IMR-90 (cell line): ENCODE data around the gene OR4D6. TPM values are rescaled to one million over a fixed set of nuclear protein-coding genes. Genes with fewer than 3 reads are reported as not detected.

Experiments
- ATAC-seq: fragments of 200-7000 bp; cut with Tn5 transposase; 2 replicates; pipeline ENCODE4 v1.9.1; 2020; ENCODE audit warnings: low read depth, mild to moderate bottlenecking, moderate library complexity
- BruUV-seq: library from RNA; stranded (reverse); fragments of 400-500 nt; replicated peaks from 2 replicates; lab custom pipeline; 2021; lab: Mats Ljungman, UMichigan
- CTCF ChIA-PET: fragments of 300-600 bp; formaldehyde crosslinking; extraction: SDS; loops from one replicate; lab custom pipeline; 2021; ENCODE audit warnings: antibody characterized with exemption; lab: Yijun Ruan, JAX
- POLR2A ChIA-PET: fragments of 300-600 bp; sonication (Branson Sonifier 250); formaldehyde crosslinking; loops from one replicate; lab custom pipeline; 2022; ENCODE audit warnings: antibody characterized with exemption; ENCODE audit not compliant: unreplicated experiment; lab: Charles Lee
- DNase-seq: peaks from one replicate; pipeline ENCODE4 v3.0.0; 2013
- H2AFZ ChIP-seq: replicated peaks from 2 replicates; pipeline ENCODE3; 2013; ENCODE audit warnings: low read length, mild to moderate bottlenecking; ENCODE audit not compliant: poor library complexity
- H2AK5ac ChIP-seq: 2 replicates; pipeline ENCODE4 v1.6.1; 2013; ENCODE audit warnings: low read depth, low read length, inconsistent platforms
- H2AK9ac ChIP-seq: replicated peaks from 2 replicates; pipeline ENCODE3; 2013; ENCODE audit warnings: mild to moderate bottlenecking, low read depth, low read length, moderate library complexity; ENCODE audit not compliant: poor library complexity
- H2BK120ac ChIP-seq: 2 replicates; pipeline ENCODE4 v1.6.1; 2013; ENCODE audit warnings: low read depth, low read length, inconsistent platforms
- H2BK15ac ChIP-seq: 3 replicates; pipeline ENCODE4 v1.6.1; 2013; ENCODE audit warnings: low read depth, low read length, inconsistent platforms
- H2BK20ac ChIP-seq: 2 replicates; pipeline ENCODE4 v1.6.1; 2013; ENCODE audit warnings: low read depth, mild to moderate bottlenecking, inconsistent platforms, low read length, moderate library complexity
- H2BK5ac ChIP-seq: 2 replicates; pipeline ENCODE4 v1.6.1; 2013; ENCODE audit warnings: mild to moderate bottlenecking, low read depth, low read length, inconsistent platforms; ENCODE audit not compliant: poor library complexity, severe bottlenecking
- H3K14ac ChIP-seq: replicated peaks from 2 replicates; pipeline ENCODE4 v1.6.1; 2013; ENCODE audit warnings: low read depth, low read length, inconsistent platforms
- H3K18ac ChIP-seq: 2 replicates; pipeline ENCODE4 v1.6.1; 2013; ENCODE audit warnings: low read depth, low read length, control low read depth
- H3K23ac ChIP-seq: 2 replicates; pipeline ENCODE4 v1.6.1; 2013; ENCODE audit warnings: low read depth, low read length, inconsistent platforms
- H3K27ac ChIP-seq: 2 replicates; pipeline ENCODE4 v1.5.1; 2013; ENCODE audit warnings: mild to moderate bottlenecking, control low read depth, low read length; ENCODE audit not compliant: insufficient read depth
- H3K27me3 ChIP-seq: 2 replicates; pipeline ENCODE4 v1.6.1; 2013; ENCODE audit warnings: low read length; ENCODE audit not compliant: control insufficient read depth, insufficient read depth
- H3K36me3 ChIP-seq: 2 replicates; pipeline ENCODE4 v1.6.1; 2013; ENCODE audit warnings: low read length, mixed read lengths; ENCODE audit not compliant: control insufficient read depth, insufficient read depth
- H3K4ac ChIP-seq: 2 replicates; pipeline ENCODE4 v1.6.1; 2013; ENCODE audit warnings: low read depth, low read length, inconsistent platforms
- H3K4me1 ChIP-seq: 2 replicates; pipeline ENCODE4 v1.6.1; 2013; ENCODE audit warnings: low read length, mixed read lengths; ENCODE audit not compliant: control insufficient read depth, insufficient read depth
- H3K4me2 ChIP-seq: 2 replicates; pipeline ENCODE4 v1.6.1; 2013; ENCODE audit warnings: low read depth, mild to moderate bottlenecking, control low read depth, low read length, moderate library complexity
- H3K4me3 ChIP-seq: 2 replicates; pipeline ENCODE4 v1.5.1; 2013; ENCODE audit warnings: low read depth, mild to moderate bottlenecking, control low read depth, low read length, moderate library complexity; ENCODE audit not compliant: insufficient read depth
- H3K56ac ChIP-seq: 2 replicates; pipeline ENCODE4 v1.6.1; 2013; ENCODE audit warnings: low read length, inconsistent platforms; ENCODE audit not compliant: insufficient read depth; ENCODE audit errors: extremely low read depth
- H3K79me1 ChIP-seq, 2 experiments: 2 replicates each; pipeline ENCODE4 v1.6.1; 2013; ENCODE audit warnings: low read length in 2 of 2, inconsistent platforms in 1 of 2, low read depth in 1 of 2
- H3K9ac ChIP-seq: 2 replicates; pipeline ENCODE4 v1.6.1; 2013; ENCODE audit warnings: low read depth, low read length, control low read depth
- H3K9me1 ChIP-seq: 2 replicates; pipeline ENCODE4 v1.6.1; 2013; ENCODE audit warnings: low read length, inconsistent platforms; ENCODE audit not compliant: insufficient read depth
- H3K9me3 ChIP-seq: 2 replicates; pipeline ENCODE4 v1.6.1; 2013; ENCODE audit warnings: low read length; ENCODE audit not compliant: control insufficient read depth, insufficient read depth
- H4K20me1 ChIP-seq: 2 replicates; pipeline ENCODE4 v1.6.1; 2013; ENCODE audit warnings: low read length, inconsistent platforms; ENCODE audit not compliant: insufficient read depth
- H4K5ac ChIP-seq: 2 replicates; pipeline ENCODE4 v1.6.1; 2013; ENCODE audit warnings: mild to moderate bottlenecking, low read depth, low read length, control low read depth
- H4K8ac ChIP-seq, 2 experiments: 2 replicates each; pipeline ENCODE4 v1.6.1; 2013; ENCODE audit warnings: low read depth in 2 of 2, low read length in 2 of 2, control low read depth in 1 of 2, inconsistent platforms in 1 of 2
- H4K91ac ChIP-seq: 2 replicates; pipeline ENCODE4 v1.6.1; 2013; ENCODE audit warnings: low read depth, low read length, inconsistent platforms; ENCODE audit not compliant: insufficient read depth
- BHLHE40 ChIP-seq: fragments of 150-350 bp; IDR thresholded peaks from 2 replicates; pipeline ENCODE4 v1.6.1; 2016; ENCODE audit warnings: mild to moderate bottlenecking, low read depth, low read length
- CTCF ChIP-seq: conservative IDR thresholded peaks from 2 replicates; pipeline ENCODE4 v1.5.1; 2012; ENCODE audit warnings: mild to moderate bottlenecking, low read depth, low read length, improper control_type of control experiment
- MAFK ChIP-seq: IDR thresholded peaks from 2 replicates; pipeline ENCODE4 v1.6.1; 2012; ENCODE audit warnings: low read depth, low read length, improper control_type of control experiment
- MAZ ChIP-seq: IDR thresholded peaks from 2 replicates; pipeline ENCODE4 v1.6.1; 2012; ENCODE audit warnings: low read depth, mild to moderate bottlenecking, low read length, improper control_type of control experiment, moderate library complexity, borderline replicate concordance
- NFE2L2 ChIP-seq: fragments of 150-350 bp; IDR thresholded peaks from 2 replicates; pipeline ENCODE4 v1.6.1; 2016; ENCODE audit warnings: low read depth, mild to moderate bottlenecking, low read length
- WGBS, 2 experiments: methylation state at CpG; one replicate each; pipeline versions ENCODE4 v1.1.5 to v1.1.7; 2013; ENCODE audit warnings: missing lambda C conversion rate in 2 of 2; ENCODE audit not compliant: insufficient read length in 1 of 2; ENCODE audit errors: extremely low coverage in 2 of 2; 5-methylcytosine and 5-hydroxymethylcytosine counted together
- dilution Hi-C: fragments of 300-500 bp; cut with HindIII; formaldehyde crosslinking; loops from one replicate; pipeline ENCODE4 v1.14.3; 2018; ENCODE audit warnings: low sequenced_read_pairs; ENCODE audit not compliant: unreplicated experiment
- in situ Hi-C: fragments of 300-500 bp; cut with MboI; formaldehyde crosslinking; loops from 3 replicates; pipeline ENCODE4 v1.14.3; 2019; ENCODE audit warnings: low sequenced_read_pairs, inconsistent platforms, mixed read lengths
- intact Hi-C: fragments of 100-400 bp; cut with micrococcal nuclease; formaldehyde crosslinking; loops from 2 replicates; pipeline ENCODE4 v1.10.0; 2022
- polyA plus RNA-seq, 3 experiments: library from polyadenylated mRNA; depleted of rRNA; stranded (reverse); fragments of >200 nt; gene quantifications; 2 replicates each; pipeline ENCODE4 v1.2.3, GENCODE V29; 2012; ENCODE audit warnings: low replicate concordance in 1 of 3
- total RNA-seq: library from RNA; depleted of rRNA; stranded (reverse); fragments of >200 nt; gene quantifications from 2 replicates; pipeline ENCODE4 v1.2.3, GENCODE V29; 2012

The OR4D6 gene
- total and polyA plus RNA-seq, 2 of the 4 experiments (the other 2 are of a cell fraction), result not detected

- Histone ChIP-seq H3K9me1 (no peaks in the 10 kb centered on the region; the same call in 1 of the 2 replicates), H3K23ac (no peak overlapping the region), H3K14ac (no peak overlapping the region), H2BK120ac (no peak overlapping the region), H3K18ac (no peak overlapping the region), H3K4me1 (no peaks in the 10 kb centered on the region), H2BK15ac (no peak overlapping the region), H3K4me3 (no peak overlapping the region), H3K27ac (no peak overlapping the region), H3K27me3 (peaks cover 1% of the 10 kb centered on the region), H4K8ac (no peak overlapping the region), H2BK5ac (no peak overlapping the region), H3K4ac (no peak overlapping the region), H4K91ac (no peak overlapping the region), H2AK9ac (no peak overlapping the region), H3K4me2 (no peak overlapping the region), H2AFZ (no peak overlapping the region), H2BK20ac (no peak overlapping the region), H3K79me1 (no peaks in the 10 kb centered on the region), H3K36me3 (no peaks in the 10 kb centered on the region), H4K5ac (no peak overlapping the region), H3K56ac (no peak overlapping the region), H4K20me1 (no peaks in the 10 kb centered on the region), H2AK5ac (no peak overlapping the region), H3K9me3 (no peaks in the 10 kb centered on the region), H3K9ac (no peak overlapping the region)
- ATAC-seq, result no peak
- dilution Hi-C loops, result no loop called here
- BruUV-seq, result no TSS peak
- ChIA-PET CTCF (no interaction called here), POLR2A (no interaction called here)
- WGBS, 2 experiments, result 19% methylated on average over 2 of the region's 2 CpGs; no CpG with 5 or more reads in 1 of the 2 experiments
- no peak for DNase-seq
- TF ChIP-seq MAZ (no peak), MAFK (no peak), BHLHE40 (no peak), CTCF (no peak), NFE2L2 (no peak)
- in situ Hi-C loops, result no loop called here
- intact Hi-C loops, result no loop called here
These were observed 32.9 kb upstream of the OR4D6 start for GRCh38 chr11:59423835-59424234.
